ENCODE measurements around the gene RYR2.

The RYR2 gene

DNA sequence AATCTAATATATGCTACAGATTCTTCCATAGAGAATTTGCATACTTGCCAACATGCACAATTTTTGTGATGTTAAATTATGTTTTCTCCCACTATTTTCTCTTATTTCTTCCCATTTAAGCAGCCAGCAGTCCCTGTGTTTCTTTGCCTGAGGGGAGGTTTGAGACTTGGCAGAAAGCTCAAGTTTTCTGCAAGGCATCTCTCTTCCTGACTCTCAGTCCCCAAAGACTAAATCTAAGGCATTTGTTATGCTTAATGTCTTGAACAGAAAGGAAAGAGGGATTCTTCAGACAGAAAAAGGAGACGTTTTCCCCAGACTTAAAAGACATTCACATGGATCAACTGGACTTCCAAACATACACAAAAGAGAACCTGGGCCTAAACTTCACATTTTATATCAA lies 354.4 kb downstream of the RYR2 start:
- no peak for TF ChIP-seq CTCF (IDR thresholded peaks at IDR 0.05; ENCODE audit: borderline replicate concordance, insufficient read depth, low read depth, low read length)

GRCh38 chr1:237398751-237399150 lies 356.8 kb downstream of the RYR2 start:
- no peak for TF ChIP-seq CTCF (IDR thresholded peaks at IDR 0.05; ENCODE audit: borderline replicate concordance, insufficient read depth, low read depth, low read length)
- H3K4me3 ChIP-seq (ENCODE audit: low read depth, low read length), result no peak overlapping the region

More for the DNA sequence above, 354.4 kb downstream of the RYR2 start:
- H3K4me3 ChIP-seq (ENCODE audit: low read depth, low read length), result no peak overlapping the region

- no peak overlapping the region for H3K4me3 ChIP-seq (ENCODE audit: low read depth, low read length)
- TF ChIP-seq CTCF (IDR thresholded peaks at IDR 0.05; ENCODE audit: borderline replicate concordance, insufficient read depth, low read depth, low read length), result no peak
Observed at GRCh38 chr1:237405912-237406311, 363.9 kb downstream of the RYR2 start.

GRCh38 chr1:237411621-237412020 lies 369.6 kb downstream of the RYR2 start:
- H3K4me3 ChIP-seq (ENCODE audit: low read depth, low read length), result no peak overlapping the region
- no peak for TF ChIP-seq CTCF (IDR thresholded peaks at IDR 0.05; ENCODE audit: borderline replicate concordance, insufficient read depth, low read depth, low read length)

- no peak overlapping the region for H3K4me3 ChIP-seq (ENCODE audit: low read depth, low read length)
- no peak for TF ChIP-seq CTCF (IDR thresholded peaks at IDR 0.05; ENCODE audit: borderline replicate concordance, insufficient read depth, low read depth, low read length)
Observed at GRCh38 chr1:237416924-237417655, 375.1 kb downstream of the RYR2 start.

- TF ChIP-seq CTCF (IDR thresholded peaks at IDR 0.05; ENCODE audit: borderline replicate concordance, insufficient read depth, low read depth, low read length), result no peak
- H3K4me3 ChIP-seq (ENCODE audit: low read depth, low read length), result no peak overlapping the region
Observed at GRCh38 chr1:237428809-237429208, 386.8 kb downstream of the RYR2 start.

DNA sequence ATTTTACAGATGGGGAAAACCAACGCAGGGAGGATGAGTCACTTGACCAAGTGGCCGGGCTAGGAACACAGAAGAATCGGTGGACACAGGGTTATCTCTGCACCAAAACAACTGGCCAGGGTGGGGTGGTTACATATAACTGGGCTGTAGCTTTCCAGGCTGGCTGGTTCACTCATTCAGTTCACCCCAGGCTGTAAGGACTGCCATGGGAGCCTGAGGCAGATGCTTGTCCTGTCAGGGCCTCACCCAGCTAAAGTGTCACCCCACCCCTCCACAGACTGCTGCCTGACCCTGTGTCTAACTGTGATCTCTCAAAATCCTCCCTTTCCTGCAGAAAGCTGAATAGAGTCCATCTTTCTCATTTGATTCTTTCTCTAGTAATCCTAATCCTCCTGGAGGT lies 387.3 kb downstream of the RYR2 start:
- no peak for TF ChIP-seq CTCF (IDR thresholded peaks at IDR 0.05; ENCODE audit: borderline replicate concordance, insufficient read depth, low read depth, low read length)

More for the DNA sequence above, 387.3 kb downstream of the RYR2 start:
- no peak overlapping the region for H3K4me3 ChIP-seq (ENCODE audit: low read depth, low read length)
